ENCODE data around the gene GBP1.
"Not testable (repeated sequence)": the region's sequence is repeated elsewhere in the genome, so short reads cannot be mapped to it uniquely, and the experiment has no call there.

The GBP1 gene

DNA sequence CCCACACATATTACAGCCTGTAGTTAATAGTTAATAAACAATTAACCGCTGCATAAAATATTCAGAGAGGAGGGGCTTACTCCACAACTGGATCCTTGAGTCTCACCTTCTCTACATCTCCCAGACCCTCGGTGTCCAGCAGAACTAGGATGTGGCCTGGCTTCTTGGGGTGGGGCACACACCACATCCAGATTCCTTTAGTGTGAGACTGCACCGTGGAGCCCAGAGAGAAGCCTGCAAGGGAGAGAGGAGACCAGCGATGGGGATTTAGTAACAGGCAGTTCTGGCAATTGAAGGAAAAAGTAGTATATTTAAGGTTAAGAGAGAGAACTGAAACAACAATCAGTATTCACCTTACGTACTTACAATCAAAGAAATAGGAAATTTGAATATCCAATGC lies 4.9 kb downstream of the GBP1 start:
- H3K4me3 ChIP-seq (ENCODE audit: control insufficient read depth, low read depth, low read length), result no peak overlapping the region
- no peak for DNase-seq (ENCODE audit: low read depth)
- TF ChIP-seq, protein P1, sequence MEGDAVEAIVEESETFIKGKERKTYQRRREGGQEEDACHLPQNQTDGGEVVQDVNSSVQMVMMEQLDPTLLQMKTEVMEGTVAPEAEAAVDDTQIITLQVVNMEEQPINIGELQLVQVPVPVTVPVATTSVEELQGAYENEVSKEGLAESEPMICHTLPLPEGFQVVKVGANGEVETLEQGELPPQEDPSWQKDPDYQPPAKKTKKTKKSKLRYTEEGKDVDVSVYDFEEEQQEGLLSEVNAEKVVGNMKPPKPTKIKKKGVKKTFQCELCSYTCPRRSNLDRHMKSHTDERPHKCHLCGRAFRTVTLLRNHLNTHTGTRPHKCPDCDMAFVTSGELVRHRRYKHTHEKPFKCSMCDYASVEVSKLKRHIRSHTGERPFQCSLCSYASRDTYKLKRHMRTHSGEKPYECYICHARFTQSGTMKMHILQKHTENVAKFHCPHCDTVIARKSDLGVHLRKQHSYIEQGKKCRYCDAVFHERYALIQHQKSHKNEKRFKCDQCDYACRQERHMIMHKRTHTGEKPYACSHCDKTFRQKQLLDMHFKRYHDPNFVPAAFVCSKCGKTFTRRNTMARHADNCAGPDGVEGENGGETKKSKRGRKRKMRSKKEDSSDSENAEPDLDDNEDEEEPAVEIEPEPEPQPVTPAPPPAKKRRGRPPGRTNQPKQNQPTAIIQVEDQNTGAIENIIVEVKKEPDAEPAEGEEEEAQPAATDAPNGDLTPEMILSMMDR (IDR thresholded peaks at IDR 0.05; ENCODE audit: control insufficient read depth, insufficient read depth, low read depth, low read length, missing control alignments), result no peak

DNA sequence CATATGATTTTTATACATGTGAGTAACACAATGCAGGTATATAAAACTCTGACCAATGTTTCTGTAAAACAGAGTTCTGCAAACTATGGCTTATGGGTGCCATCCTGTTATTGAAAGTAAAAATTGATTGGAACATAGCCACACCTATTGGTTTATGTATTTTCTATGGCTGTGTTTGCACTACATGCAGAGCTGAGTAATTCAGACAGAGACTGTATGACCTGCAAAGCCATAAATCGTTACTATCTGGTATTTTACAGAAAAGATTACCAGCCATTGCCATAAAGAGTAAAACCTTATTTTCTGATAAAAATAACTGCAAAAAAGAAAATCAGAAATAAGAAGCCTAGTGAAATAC lies 13.1 kb downstream of the GBP1 start:
- TF ChIP-seq, protein P1 (IDR thresholded peaks at IDR 0.05; ENCODE audit: control insufficient read depth, insufficient read depth, low read depth, low read length, missing control alignments), result no peak
- no peak for DNase-seq (ENCODE audit: low read depth)
- no peak overlapping the region for H3K4me3 ChIP-seq (ENCODE audit: control insufficient read depth, low read depth, low read length)

DNA sequence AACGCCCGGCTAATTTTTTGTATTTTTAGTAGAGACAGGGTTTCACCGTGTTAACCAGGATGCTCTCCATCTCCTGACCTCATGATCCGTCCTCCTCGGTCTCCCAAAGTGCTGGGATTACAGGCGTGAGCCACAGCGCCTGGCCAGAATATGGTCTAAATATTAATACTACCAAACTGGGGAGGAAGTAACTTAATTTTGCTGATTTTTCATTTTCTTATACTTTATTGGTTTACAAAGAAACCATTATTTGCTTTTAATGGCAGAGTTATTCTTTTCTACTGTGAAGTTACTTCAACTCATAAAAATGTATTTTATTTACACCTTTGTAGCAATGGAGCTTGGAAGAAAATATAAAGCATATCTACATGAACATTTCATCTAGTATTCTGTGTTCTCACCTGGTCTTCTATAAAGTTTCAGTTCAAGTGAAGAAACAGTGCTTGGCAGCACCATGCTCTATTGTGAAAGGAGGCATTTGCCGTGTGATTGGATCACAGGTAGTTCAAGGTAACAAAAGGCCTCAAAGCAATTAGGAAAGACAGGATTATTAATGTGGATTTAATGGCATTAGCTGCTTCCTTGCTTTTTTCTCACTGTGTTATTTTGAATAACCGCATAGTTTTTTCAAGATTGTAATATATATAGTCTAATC lies 13.6 kb downstream of the GBP1 start:
- H3K4me3 ChIP-seq (ENCODE audit: control insufficient read depth, low read depth, low read length), result no peak overlapping the region
- no peak for DNase-seq (ENCODE audit: low read depth)
- TF ChIP-seq, protein P1 (IDR thresholded peaks at IDR 0.05; ENCODE audit: control insufficient read depth, insufficient read depth, low read depth, low read length, missing control alignments), result no peak

DNA sequence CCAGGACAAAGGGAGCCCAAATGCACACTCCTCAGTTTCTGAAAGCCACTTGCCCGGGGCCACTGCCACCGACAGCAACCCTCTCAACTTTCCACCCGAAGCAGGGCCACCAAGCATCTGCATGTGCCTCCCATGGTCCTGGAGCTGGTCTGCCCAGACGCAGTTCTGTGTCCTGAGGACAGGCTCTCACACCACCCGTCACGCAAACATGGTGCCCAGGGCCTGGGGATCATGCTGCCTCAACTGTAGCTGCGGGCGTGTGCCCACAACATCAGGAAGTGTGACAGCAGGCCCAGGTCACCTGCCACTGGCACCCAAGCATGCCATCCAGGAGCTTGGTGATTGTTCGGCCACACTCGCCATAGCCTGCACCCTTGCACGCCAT lies 14.4 kb downstream of the GBP1 start:
- TF ChIP-seq, protein P1 (IDR thresholded peaks at IDR 0.05; ENCODE audit: control insufficient read depth, insufficient read depth, low read depth, low read length, missing control alignments), result no peak
- no peak overlapping the region for H3K4me3 ChIP-seq (ENCODE audit: control insufficient read depth, low read depth, low read length)

DNA sequence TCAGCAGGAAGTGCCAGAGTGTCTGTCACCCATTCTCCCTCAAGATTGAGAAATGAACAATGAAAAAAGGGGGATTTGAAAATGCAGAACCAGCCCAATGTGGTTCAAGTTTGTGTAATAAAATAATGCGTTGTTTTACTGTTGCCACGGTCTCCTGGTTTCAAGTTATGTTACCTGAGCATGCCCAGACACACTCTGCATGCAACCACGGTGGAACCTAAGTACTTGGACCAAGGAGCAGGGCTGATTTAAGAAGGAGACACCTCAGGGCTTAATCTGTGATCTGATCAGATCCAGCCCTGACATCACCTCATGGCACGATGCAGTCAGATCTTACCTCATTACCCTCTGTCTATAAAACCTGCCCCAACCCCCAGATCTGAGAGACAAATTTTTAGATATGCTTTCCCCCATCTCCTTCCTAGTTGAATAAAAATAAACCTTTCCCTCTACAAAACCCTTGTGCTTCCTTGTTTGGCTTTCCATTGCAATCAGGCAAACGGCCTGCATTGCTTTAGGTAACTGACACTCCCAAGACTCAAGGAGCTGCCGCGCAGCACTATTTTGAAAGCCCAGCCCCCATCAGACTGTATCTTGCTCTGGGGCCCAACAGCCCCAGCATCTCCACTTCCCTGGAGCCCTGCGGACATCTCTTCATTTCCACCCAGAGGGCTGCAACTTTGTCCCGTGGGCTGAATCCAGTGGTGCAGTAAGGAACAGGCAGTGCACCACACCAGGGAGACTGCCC lies 14.9 kb downstream of the GBP1 start:
- H3K4me3 ChIP-seq (ENCODE audit: control insufficient read depth, low read depth, low read length); DNase-seq (ENCODE audit: low read depth): not testable (repeated sequence)

More for the DNA sequence above, 14.4 kb downstream of the GBP1 start:
- no peak for DNase-seq (ENCODE audit: low read depth)

DNA sequence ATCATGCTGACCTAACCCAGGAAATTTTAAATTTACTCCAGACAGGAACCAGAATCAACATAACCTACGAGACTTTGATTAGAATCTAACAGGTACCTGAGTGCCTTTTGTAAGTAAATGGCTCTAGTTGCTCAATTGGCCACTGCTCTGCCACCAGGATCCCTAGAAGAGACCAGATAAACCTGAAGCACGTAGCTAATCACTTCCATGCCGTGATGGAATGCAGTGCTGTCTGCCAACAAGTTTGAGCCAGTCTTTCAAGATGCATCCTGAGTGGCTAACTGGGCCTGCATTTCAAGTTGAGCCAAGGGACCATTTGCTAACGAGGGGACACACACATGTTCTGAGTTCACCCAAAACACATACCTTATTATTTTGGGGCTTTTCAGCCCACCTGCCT lies 15.8 kb downstream of the GBP1 start:
- not testable (repeated sequence) for DNase-seq (ENCODE audit: low read depth); H3K4me3 ChIP-seq (ENCODE audit: control insufficient read depth, low read depth, low read length)

DNA sequence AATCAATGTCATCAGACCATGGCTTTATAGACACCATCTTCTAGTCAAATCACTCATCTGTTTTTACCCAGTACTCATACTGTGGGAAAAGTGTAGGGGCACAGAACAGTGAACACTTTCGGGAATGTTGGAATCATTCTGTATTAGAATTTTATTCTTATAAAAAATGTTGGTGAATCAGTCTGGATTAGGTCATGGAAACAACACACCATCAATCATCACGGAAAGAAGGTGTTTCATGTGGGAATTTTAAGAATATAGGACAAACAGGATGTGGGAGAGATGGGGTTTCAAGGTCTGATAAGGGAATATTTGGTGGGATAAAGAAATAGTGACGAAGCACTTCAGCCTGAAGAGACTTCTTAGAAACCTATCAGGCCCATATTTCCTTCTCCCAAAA lies 17.3 kb downstream of the GBP1 start:
- DNase-seq (ENCODE audit: low read depth), result no peak
- H3K4me3 ChIP-seq (ENCODE audit: control insufficient read depth, low read depth, low read length), result no peak overlapping the region
- TF ChIP-seq, protein P1 (IDR thresholded peaks at IDR 0.05; ENCODE audit: control insufficient read depth, insufficient read depth, low read depth, low read length, missing control alignments), result no peak

DNA sequence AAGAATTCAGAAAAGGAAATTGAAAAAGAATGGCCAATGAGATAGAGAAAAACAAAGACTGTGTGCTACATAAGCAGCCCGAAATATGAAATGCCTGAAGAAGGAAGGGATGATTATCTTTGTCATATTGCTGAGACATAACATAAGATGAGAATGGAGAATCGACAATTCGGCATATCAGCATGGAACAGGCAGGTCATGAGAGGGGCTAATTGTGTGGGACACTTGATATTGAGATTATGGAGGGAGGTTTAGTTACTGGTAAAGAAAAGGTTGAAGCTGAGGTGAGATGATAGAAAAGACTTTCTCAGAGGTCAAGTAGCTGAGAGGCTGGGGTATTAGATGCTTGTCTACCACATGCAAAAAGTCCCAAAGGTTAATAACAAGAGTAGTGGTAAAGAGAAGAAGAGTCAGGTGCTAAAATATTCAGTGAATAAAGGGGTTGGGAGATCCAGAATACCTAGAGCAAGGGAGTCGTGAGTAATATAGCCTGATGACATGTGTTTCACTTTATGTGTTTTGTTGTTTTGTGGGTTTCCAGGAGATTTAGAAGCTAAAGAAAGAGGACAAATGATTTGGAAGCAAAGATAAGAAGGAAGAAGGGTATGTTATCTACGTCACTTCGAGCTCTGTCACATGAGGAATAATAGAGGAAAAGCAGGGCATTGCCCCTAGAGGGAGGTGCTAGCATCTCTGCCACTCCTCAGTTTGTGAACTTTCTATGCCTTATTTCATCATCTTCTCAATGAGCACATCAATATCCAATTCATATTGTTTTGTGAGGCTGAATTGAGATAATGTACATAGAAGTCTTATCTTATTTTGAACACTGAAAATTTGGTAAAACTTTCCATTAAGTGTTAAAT lies 18.5 kb downstream of the GBP1 start:
- not testable (repeated sequence) for H3K4me3 ChIP-seq (ENCODE audit: control insufficient read depth, low read depth, low read length); DNase-seq (ENCODE audit: low read depth)
